Natural killer cell (primary cell): ENCODE results near the gene PRKCG. TPM values are rescaled to one million over a fixed set of nuclear protein-coding genes. Genes with fewer than 3 reads are reported as not detected.

ENCODE experiments used
- ATAC-seq, 3 donors: fragments of 150-1000 bp in 2 of 3; fragments of 200-7000 bp in 1 of 3; cut with Tn5 transposase; 1 replicate in 1 of 3; 2 replicates in 2 of 3; pipeline ENCODE4 v1.10.0; 2021; ENCODE audit warnings: mild to moderate bottlenecking in 2 of 3, moderate library complexity in 2 of 3
- DNase-seq, 2 donors: peaks; one replicate each; pipeline versions ENCODE4 v3.0.0 to v3.0.0-alpha.2; 2013 to 2021; ENCODE audit warnings: mixed read lengths in 1 of 2
- H3K27ac ChIP-seq: one replicate; pipeline ENCODE4 v1.5.1; 2013; ENCODE audit warnings: mild to moderate bottlenecking, low read length
- H3K27me3 ChIP-seq: one replicate; pipeline ENCODE4 v1.6.1; 2013; ENCODE audit warnings: low read length; ENCODE audit not compliant: control insufficient read depth, insufficient read depth
- H3K36me3 ChIP-seq: one replicate; pipeline ENCODE4 v1.6.1; 2013; ENCODE audit warnings: low read length; ENCODE audit not compliant: control insufficient read depth, insufficient read depth
- H3K4me1 ChIP-seq: one replicate; pipeline ENCODE4 v1.6.1; 2013; ENCODE audit warnings: low read length; ENCODE audit not compliant: control insufficient read depth, insufficient read depth
- H3K4me3 ChIP-seq: one replicate; pipeline ENCODE4 v1.5.1; 2013; ENCODE audit warnings: low read length
- H3K9me3 ChIP-seq: one replicate; pipeline ENCODE4 v1.6.1; 2013; ENCODE audit warnings: low read length; ENCODE audit not compliant: control insufficient read depth, insufficient read depth
- H3K27ac Mint-ChIP-seq, 2 donors: one replicate each; pipeline ENCODE4 v1.8.0; 2022; ENCODE audit warnings: mild to moderate bottlenecking in 2 of 2, mixed read lengths in 2 of 2, moderate library complexity in 1 of 2
- H3K27me3 Mint-ChIP-seq, 2 donors: one replicate each; pipeline ENCODE4 v1.8.0; 2022; ENCODE audit warnings: low read depth in 2 of 2, mixed read lengths in 2 of 2
- H3K36me3 Mint-ChIP-seq: one replicate; pipeline ENCODE4 v1.8.0; 2022; ENCODE audit warnings: mixed read lengths
- H3K4me1 Mint-ChIP-seq, 2 donors: one replicate each; pipeline ENCODE4 v1.8.0; 2022; ENCODE audit warnings: mixed read lengths in 2 of 2
- H3K4me3 Mint-ChIP-seq: one replicate; pipeline ENCODE4 v1.8.0; 2022; ENCODE audit warnings: mild to moderate bottlenecking, moderate library complexity, mixed read lengths
- H3K9me3 Mint-ChIP-seq, 2 donors: one replicate each; pipeline ENCODE4 v1.8.0; 2022; ENCODE audit warnings: mixed read lengths in 2 of 2
- CTCF ChIP-seq: fragments of 200-600 bp; IDR thresholded peaks from one replicate; pipeline ENCODE4 v1.8.0; 2022; ENCODE audit warnings: antibody characterized with exemption
- WGBS: methylation state at CpG from one replicate; pipeline ENCODE4 v1.1.7; 2013; ENCODE audit warnings: missing lambda C conversion rate; ENCODE audit not compliant: insufficient coverage; 5-methylcytosine and 5-hydroxymethylcytosine counted together
- intact Hi-C: fragments of 100-400 bp; cut with micrococcal nuclease; formaldehyde crosslinking; loops from one replicate; pipeline ENCODE4 v1.14.2; 2022
- total RNA-seq, 4 donors: library from RNA; stranded (reverse); fragments of 120-200 nt in 1 of 4; gene quantifications; one replicate each; pipeline versions ENCODE4 v1.2.3 to v1.2.4, GENCODE V29; 2013 to 2022

The PRKCG gene
- total RNA-seq, 3 donors from 2014 or later (not counting 1 experiment from before 2014, with no cell fraction given) = 0.55 to 2.6 (median 1.5) TPM

DNA sequence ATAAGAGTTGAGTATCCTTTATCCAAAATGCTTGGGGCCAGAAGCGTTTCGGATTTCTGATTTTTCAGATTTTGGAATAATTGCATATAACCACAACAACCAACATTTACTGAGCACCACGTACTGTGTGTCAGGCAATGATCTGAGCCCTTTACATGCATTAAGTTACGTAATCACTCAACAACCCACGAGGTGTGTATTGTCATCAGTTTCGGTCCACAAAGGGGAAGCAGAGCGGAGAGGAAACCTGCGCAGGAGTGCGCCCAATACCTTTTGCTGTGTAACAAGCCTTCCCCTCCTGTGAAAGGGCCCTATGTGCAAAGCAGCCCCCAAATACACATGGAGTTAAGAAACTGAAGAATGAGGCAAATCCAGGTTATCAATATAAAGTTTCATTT is 37.1 kb upstream of the PRKCG start:
- H3K27me3 ChIP-seq = no peaks in the 10 kb centered on the region
- H3K9me3 ChIP-seq = no peaks in the 10 kb centered on the region
- DNase-seq (no peak), ATAC-seq (peak in 1 of 3 donors; percentile 62)
- intact Hi-C loops = no loop called here
- H3K27ac ChIP-seq = no peak overlapping the region
- H3K4me3 Mint-ChIP-seq = no peak overlapping the region
- H3K9me3 Mint-ChIP-seq = no peaks in the 10 kb centered on the region
- H3K27me3 Mint-ChIP-seq = peaks cover 15 to 19% of the 10 kb centered on the region in 2 donors
- H3K36me3 Mint-ChIP-seq = no peaks in the 10 kb centered on the region
- peaks cover 0 to 5% of the 10 kb centered on the region in 2 donors for H3K4me1 Mint-ChIP-seq
- H3K27ac Mint-ChIP-seq = no peak overlapping the region
- no peaks in the 10 kb centered on the region for H3K36me3 ChIP-seq
- TF ChIP-seq CTCF = no peak
- H3K4me1 ChIP-seq = peaks cover 3% of the 10 kb centered on the region
- H3K4me3 ChIP-seq = no peak overlapping the region
- 67% methylated on average over 9 of the region's 9 CpGs for WGBS

DNA sequence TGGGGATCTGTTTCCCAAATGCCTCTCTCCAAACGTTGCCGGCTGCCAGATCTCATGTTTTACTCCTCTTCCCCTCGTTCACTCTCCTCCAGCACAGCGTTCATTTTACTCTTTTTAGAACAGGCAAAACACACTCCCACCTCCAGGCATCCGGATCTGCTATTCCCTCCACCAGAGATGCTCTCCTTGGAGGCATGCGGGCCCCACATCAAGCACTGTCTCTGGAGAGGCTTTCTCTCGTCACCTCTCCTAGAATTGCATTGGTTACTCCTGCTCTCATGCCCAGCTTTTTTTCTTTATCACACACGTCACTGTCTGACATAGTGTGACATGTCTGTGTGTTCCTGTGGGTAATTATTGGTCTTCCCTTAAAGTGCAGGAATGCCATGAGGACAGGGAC is 34.4 kb upstream of the PRKCG start:
- H3K27me3 ChIP-seq = no peaks in the 10 kb centered on the region
- 70% methylated on average over 7 of the region's 8 CpGs for WGBS
- no peaks in the 10 kb centered on the region for H3K36me3 ChIP-seq
- no peak for DNase-seq
- no peak overlapping the region for H3K27ac Mint-ChIP-seq
- H3K4me1 ChIP-seq = peaks cover 7% of the 10 kb centered on the region
- no peak for ATAC-seq
- TF ChIP-seq CTCF = no peak
- no peaks in the 10 kb centered on the region for H3K4me1 Mint-ChIP-seq
- H3K4me3 ChIP-seq = no peak overlapping the region
- H3K4me3 Mint-ChIP-seq = no peak overlapping the region
- H3K27ac ChIP-seq = no peak overlapping the region
- no peaks in the 10 kb centered on the region for H3K9me3 ChIP-seq
- peaks cover 22 to 27% of the 10 kb centered on the region in 2 donors for H3K27me3 Mint-ChIP-seq
- no peaks in the 10 kb centered on the region for H3K36me3 Mint-ChIP-seq
- intact Hi-C loops = no loop called here
- no peaks in the 10 kb centered on the region for H3K9me3 Mint-ChIP-seq

DNA sequence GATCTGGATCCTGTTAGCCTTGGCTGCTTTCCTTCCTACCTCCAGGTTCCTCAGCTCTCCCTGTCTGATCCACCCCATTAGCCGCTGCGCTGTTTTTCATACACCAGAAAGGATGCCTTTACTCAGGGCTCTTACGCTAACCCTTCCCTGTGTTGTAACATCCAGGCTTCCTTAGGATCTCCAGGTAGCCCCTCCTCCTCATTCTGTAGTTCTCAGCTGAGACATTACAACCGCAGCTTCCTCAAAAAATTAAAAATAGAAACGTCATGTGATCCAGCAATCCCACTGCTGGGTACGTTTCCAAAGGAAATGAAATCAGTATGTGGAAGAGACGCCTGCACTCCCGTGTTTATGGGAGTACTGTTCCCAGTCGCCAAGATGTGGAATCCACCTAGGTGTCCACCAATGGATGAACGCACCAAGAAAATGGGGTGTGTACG is 32.7 kb upstream of the PRKCG start:
- Histone ChIP-seq H3K4me1 (peaks cover 14% of the 10 kb centered on the region), H3K4me3 (no peak overlapping the region), H3K9me3 (no peaks in the 10 kb centered on the region), H3K27ac (no peak overlapping the region), H3K36me3 (no peaks in the 10 kb centered on the region), H3K27me3 (no peaks in the 10 kb centered on the region)
- peaks cover 0 to 4% of the 10 kb centered on the region in 2 donors for H3K4me1 Mint-ChIP-seq
- intact Hi-C loops = no loop called here
- ATAC-seq (peak in 1 of 3 donors; percentile 38), DNase-seq (no peak)
- H3K36me3 Mint-ChIP-seq = no peaks in the 10 kb centered on the region
- no peak for TF ChIP-seq CTCF
- H3K27me3 Mint-ChIP-seq = peaks cover 26 to 32% of the 10 kb centered on the region in 2 donors
- no peak overlapping the region for H3K27ac Mint-ChIP-seq
- WGBS = 41% methylated on average over 11 of the region's 11 CpGs
- no peak overlapping the region for H3K4me3 Mint-ChIP-seq
- H3K9me3 Mint-ChIP-seq = no peaks in the 10 kb centered on the region

GRCh38 chr19:53853707-53854106 is 28.3 kb upstream of the PRKCG start:
- ATAC-seq = no peak
- H3K4me3 ChIP-seq = no peak overlapping the region
- Mint-ChIP-seq H3K27me3 (peaks cover 20 to 23% of the 10 kb centered on the region in 2 donors), H3K4me1 (peaks cover 0 to 4% of the 10 kb centered on the region in 2 donors), H3K36me3 (no peaks in the 10 kb centered on the region), H3K4me3 (no peak overlapping the region), H3K27ac (no peak overlapping the region), H3K9me3 (no peaks in the 10 kb centered on the region)
- no peak for TF ChIP-seq CTCF
- peaks cover 11% of the 10 kb centered on the region for H3K4me1 ChIP-seq
- intact Hi-C loops = loop anchor here (5.0 kb wide), 1 partner anchor 39 kb away; no protein-coding TSS in a partner anchor
- no peaks in the 10 kb centered on the region for H3K9me3 ChIP-seq
- no peaks in the 10 kb centered on the region for H3K36me3 ChIP-seq
- no peak overlapping the region for H3K27ac ChIP-seq
- 34% methylated on average over 2 of the region's 2 CpGs for WGBS
- DNase-seq = no peak
- no peaks in the 10 kb centered on the region for H3K27me3 ChIP-seq
